Activated naive CD4-positive, alpha-beta T cell treated with anti-CD3 and anti-CD28 coated beads, Interleukin-2, amount 50 U/mL, for 24 hours (primary cell): ENCODE results near the gene SYTL3.

Source experiments
- H3K27ac Mint-ChIP-seq: one replicate; pipeline ENCODE4 v1.8.0; 2021; ENCODE audit warnings: mild to moderate bottlenecking, mixed read lengths
- H3K27me3 Mint-ChIP-seq: one replicate; pipeline ENCODE4 v1.8.0; 2021; ENCODE audit warnings: mixed read lengths
- H3K36me3 Mint-ChIP-seq: one replicate; pipeline ENCODE4 v1.8.0; 2021; ENCODE audit warnings: mixed read lengths
- H3K4me1 Mint-ChIP-seq: one replicate; pipeline ENCODE4 v1.8.0; 2021; ENCODE audit warnings: mixed read lengths
- H3K4me3 Mint-ChIP-seq: one replicate; pipeline ENCODE4 v1.8.0; 2021; ENCODE audit warnings: mild to moderate bottlenecking, mixed read lengths
- H3K9me3 Mint-ChIP-seq: one replicate; pipeline ENCODE4 v1.8.0; 2021; ENCODE audit warnings: mixed read lengths

The SYTL3 gene

DNA sequence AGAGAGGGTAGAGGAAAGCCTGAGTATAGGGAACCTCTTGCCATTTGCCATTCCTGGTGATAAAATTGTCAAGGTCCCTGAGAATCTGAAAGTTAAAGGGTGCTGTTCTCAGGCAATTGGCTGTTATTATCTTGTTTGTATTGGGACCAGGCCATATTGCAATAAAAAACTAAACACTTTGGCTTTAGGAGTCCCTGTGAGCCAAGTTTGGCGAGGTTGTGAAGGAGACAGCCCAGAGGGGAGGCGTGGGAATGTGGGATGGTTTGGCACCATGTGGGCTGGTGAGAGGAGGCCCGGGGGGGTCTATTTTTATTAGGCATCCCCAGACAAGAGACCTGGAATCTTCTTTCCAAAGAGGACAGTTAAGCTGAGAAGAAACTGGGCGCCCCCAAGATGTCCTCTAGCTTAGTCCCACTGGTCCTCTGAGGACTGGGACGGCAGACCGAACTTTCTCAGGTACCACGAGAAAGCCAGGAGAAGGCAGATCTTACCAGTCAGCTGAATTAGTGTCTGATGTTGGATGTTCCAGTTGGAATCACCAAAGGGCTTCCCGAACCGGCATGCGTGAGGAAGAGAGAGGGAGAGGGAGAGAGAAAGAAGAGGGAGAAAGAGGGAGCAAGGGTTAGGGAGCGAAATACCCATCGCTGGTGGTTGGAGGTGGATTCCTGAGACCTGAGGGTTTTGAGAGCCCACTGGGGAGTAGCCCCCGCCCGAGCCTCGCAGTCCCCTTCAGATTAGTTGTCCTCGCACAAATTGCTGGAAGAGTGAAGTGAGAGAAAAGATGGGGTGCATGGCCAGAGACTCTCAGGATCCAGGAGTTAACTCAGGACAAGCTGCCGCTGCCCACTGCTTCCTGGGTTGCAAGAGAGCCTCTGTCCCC, 29.7 kb upstream of the SYTL3 start:
- Mint-ChIP-seq H3K4me3 (no peak overlapping the region), H3K9me3 (no peaks in the 10 kb centered on the region), H3K27me3 (no peaks in the 10 kb centered on the region), H3K4me1 (peaks cover 17% of the 10 kb centered on the region), H3K27ac (peak overlapping the region; percentile 65), H3K36me3 (peaks cover 21% of the 10 kb centered on the region)

DNA sequence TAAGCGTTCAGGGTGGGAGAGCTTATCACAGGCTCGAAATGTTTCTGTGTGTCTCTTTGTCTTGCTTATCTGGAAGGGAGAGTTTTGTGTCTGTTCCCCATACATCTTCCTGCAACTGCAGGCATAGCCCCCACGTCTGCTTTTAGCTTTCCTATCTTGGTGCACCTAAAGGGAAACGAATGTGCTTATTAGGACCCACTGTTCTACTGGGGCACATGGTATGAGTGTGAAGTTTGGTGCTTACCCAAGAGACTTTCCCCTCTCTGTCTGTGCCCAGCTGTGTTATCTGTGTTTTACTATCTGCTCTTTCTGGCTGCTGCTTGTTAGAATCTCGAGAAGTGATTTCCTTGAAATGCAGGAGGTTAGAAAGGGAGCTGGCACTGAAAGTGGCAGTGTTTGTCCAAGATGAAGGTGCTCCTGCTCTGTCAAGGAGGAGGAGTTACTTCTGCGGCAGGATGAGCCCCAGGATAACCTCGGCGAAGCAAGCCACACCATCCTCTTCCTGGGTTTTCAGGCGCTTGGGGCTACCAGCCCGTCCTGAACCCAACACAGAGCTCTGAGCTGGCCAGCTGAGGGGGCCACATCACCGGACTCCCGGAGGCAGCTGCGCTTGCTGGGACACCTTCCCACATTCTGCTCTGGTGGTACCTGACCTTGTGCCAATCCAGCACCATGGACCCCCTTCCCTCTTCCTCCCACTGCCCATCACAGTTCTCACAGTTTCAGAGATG, 28.7 kb upstream of the SYTL3 start:
- H3K36me3 Mint-ChIP-seq, result peaks cover 23% of the 10 kb centered on the region
- H3K4me1 Mint-ChIP-seq, result peaks cover 18% of the 10 kb centered on the region
- H3K4me3 Mint-ChIP-seq, result no peak overlapping the region
- H3K27ac Mint-ChIP-seq, result no peak overlapping the region
- no peaks in the 10 kb centered on the region for H3K27me3 Mint-ChIP-seq
- H3K9me3 Mint-ChIP-seq, result no peaks in the 10 kb centered on the region

DNA sequence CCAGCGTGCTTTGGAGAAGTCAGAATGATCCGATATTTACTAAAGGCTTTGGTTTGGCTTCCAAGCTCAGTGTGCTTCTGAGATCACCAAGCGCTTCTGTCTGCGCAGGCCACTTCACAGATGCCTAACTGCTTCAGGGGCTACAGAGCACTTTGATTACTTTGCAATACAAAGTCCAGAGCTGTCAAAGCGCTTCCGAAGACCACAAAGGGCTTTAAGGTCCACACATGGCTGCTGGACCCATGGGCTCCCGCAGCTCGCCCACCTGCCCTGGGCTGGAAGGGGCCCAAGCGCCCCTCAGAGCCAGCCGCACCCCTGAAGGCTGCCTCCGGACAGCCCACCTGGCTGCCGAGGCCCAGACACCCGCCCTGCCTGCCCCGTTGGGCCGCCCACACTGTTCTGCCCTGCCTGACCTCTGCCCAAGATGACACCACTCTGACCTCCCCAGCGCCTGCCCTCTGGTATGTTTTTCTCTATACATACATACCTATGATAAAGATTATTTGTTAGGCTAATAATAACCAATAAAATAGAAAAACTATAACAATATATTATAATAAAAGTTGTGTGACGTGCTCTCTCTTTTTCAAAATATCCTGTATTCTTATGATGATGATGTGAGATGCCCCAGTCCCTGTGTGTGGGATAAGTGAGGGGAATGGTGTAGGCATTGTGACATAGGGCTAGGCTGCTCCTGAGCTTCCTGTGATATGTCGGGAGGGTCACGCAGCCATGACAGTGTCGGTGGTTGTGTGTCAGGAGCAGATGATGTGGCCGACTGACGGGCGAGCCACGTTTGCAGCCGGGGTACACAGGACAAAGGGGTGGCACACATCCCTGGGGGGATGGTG, 27.9 kb upstream of the SYTL3 start:
- peaks cover 25% of the 10 kb centered on the region for H3K36me3 Mint-ChIP-seq
- H3K9me3 Mint-ChIP-seq, result no peaks in the 10 kb centered on the region
- no peak overlapping the region for H3K4me3 Mint-ChIP-seq
- H3K27me3 Mint-ChIP-seq, result no peaks in the 10 kb centered on the region
- H3K27ac Mint-ChIP-seq, result no peak overlapping the region
- peaks cover 16% of the 10 kb centered on the region for H3K4me1 Mint-ChIP-seq

DNA sequence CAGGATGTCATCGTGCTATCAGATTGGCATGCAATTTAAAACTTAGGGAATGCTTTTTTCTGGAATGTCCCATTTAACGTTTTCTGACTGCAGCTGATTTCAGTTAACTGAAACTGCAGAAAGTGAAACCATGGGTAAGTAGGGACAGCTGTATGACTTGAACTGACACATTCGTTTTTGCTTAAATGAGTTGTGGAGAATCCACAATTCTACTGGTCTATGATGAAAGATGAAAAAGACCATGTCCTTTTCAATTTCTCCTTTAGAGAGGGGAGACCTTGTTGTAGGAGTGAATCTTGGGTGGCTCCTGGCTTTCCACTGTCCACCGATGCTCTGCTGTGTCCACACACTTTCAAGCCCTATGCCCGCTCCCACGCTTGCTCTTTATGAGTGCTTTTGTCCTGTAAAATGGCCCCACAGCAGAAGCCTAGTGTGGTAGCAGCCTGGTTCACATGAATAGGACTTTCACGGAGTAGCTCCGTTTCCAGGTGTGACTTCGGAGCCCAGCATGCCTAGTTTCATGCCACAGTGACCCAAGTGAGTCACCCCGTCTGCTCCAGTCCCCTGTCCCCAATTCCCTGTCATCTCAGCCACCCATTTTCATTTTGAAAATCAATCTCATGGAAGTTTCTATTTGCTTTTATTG, 27.2 kb upstream of the SYTL3 start:
- Mint-ChIP-seq H3K4me1 (peaks cover 13% of the 10 kb centered on the region), H3K27ac (no peak overlapping the region), H3K9me3 (no peaks in the 10 kb centered on the region), H3K4me3 (no peak overlapping the region), H3K36me3 (peaks cover 21% of the 10 kb centered on the region), H3K27me3 (no peaks in the 10 kb centered on the region)

DNA sequence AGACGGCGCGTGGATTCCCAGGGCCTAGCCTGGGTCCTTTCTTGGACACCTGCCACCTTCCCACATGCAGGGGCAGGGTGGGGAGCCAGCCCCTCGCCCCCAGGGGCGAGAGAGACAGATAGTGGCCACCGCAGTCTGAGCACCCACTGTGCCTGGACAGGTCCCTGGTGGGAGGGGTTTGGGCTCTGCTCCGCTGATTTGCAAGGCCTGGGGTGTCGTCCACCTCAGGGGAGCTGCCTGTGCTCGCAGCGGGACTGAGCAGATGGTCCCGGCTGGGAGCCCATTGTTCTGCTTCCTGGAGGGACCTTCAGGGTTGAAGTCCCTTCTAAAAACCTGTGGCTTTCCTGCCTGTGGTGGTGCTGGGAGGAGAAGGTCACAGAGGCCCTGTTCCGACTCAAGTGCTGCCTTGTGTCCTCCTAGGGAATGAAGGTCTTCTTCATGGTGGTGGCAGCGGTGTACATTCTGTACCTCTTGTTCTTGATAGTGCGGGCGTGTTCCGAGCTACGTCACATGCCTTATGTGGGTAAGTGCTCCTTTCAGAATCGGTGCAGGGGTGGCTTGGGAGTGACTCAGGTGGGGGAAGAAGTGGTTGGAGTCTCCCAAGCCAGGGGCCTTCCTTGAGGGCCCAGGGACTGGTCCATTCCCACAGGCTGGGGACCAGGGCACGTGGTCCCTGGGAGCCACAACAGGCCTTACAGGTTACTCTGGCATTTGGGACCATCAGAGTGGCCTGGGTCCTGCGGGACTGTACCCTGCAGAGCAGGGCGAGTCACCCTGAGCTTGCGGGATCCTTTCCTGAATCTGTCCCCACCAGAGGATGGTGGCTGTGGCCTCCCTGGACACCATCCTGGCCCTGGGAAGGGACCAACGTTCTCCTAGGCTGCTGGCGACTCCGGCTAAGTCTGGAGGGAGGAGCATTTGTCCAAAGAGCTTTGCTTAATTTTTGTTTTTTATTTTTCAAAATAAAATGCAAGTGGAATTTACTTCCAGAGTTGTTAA, 24.9 kb upstream of the SYTL3 start:
- Mint-ChIP-seq H3K27ac (peak overlapping the region; percentile 72), H3K36me3 (peaks cover 18% of the 10 kb centered on the region)

DNA sequence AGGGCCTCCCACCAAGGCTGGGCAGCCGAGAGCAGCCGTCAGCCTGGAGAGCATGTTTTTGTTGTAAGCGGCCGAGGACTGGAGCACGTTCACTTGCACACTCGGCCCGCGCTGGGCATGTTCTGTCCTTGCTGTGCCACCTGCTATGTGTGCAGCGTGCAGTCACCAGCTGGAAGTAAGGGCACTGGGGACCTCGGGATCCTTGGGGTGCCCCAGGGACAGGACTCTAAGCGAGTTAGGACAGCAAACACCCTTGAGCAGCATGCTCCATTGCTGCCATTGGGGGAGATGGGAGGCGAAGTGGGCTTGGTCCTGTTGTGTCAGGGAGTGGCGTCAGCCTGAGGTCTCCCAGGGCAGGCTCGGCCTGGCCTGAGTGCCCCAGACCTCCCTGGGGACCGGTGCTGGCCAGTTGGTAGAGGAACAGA, 24.0 kb upstream of the SYTL3 start:
- no peaks in the 10 kb centered on the region for H3K27me3 Mint-ChIP-seq
- H3K4me1 Mint-ChIP-seq, result peaks cover 18% of the 10 kb centered on the region
- peak overlapping the region; percentile 91 for H3K27ac Mint-ChIP-seq
- H3K4me3 Mint-ChIP-seq, result no peak overlapping the region
- peaks cover 15% of the 10 kb centered on the region for H3K36me3 Mint-ChIP-seq
- H3K9me3 Mint-ChIP-seq, result no peaks in the 10 kb centered on the region

More for the DNA sequence above, 24.9 kb upstream of the SYTL3 start:
- H3K9me3 Mint-ChIP-seq, result no peaks in the 10 kb centered on the region
- peaks cover 20% of the 10 kb centered on the region for H3K4me1 Mint-ChIP-seq
- H3K4me3 Mint-ChIP-seq, result no peak overlapping the region
- no peaks in the 10 kb centered on the region for H3K27me3 Mint-ChIP-seq

DNA sequence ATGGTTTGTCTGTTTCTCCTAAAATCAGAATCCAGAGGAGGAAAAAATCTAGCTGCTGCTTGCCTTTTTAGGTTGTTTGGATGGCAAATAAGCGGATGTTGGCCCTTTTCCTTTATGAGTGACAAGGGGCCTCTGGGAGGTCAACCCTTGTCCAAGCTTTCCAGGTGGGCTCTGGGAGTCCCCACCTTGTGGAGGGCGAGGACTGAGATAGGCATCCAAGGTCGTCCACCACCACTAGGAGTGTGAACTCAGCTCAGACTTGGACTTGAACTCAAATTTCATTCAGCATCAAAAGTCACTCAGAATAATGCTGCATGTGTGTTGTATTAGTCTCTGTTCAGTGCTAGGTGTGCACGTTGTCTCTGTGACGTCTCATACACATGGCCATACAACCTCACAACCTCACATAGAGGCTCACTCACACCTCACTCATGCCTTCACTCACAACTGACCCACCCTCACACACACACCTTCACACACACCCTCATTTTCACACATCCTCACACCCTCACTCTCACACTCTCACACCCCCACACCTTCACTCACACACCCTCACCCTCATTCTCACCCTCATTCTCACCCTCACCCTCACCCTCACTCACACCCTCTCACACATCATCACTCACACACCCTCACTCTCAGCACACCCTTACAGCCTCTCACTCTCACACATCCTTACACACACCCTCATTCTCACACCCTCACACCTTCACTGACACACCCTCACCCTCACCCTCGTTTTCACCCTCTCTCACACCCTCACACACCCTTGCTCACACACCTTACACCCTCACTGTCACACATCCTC, 23.3 kb upstream of the SYTL3 start:
- Mint-ChIP-seq H3K27me3 (no peaks in the 10 kb centered on the region), H3K9me3 (no peaks in the 10 kb centered on the region), H3K36me3 (peaks cover 15% of the 10 kb centered on the region), H3K4me1 (peaks cover 23% of the 10 kb centered on the region), H3K27ac (peak overlapping the region; percentile 47), H3K4me3 (no peak overlapping the region)

DNA sequence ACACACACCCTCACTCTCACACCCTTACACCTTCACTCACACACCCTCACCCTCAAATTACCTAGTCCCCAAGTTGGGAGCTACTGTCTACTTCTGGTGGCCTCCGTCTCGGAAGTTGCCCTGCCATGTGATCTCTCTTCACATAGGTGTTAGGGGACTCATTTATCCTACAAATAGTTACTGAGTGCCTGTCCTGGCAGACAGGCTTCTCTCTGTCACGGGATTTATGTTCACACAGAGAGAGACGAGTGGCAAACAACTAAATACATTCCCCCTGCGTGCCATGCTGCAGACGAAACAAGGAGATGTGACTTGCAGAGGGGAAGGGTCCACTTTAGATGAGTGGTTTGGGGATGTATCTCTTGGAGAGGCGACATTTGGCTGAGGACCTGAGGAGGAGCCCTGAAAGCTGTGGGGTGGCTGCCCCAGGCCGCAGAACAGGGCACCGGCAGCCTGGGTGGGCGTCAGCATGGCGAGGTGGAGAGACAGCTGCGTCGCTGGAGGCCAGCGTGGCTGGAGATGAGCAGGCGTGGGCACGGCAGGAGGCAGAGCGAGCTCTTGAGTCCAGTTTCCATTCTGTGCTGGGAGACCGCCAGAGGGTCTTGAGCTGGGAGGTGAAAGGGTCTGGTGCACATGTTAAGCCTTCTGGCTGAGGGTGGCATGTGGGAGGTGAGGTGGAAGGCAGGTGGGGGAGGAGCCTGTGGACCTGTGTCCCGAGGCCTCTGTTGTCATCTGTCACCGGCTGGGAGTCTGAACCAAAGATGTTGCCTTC, 22.5 kb upstream of the SYTL3 start:
- H3K27ac Mint-ChIP-seq, result no peak overlapping the region
- peaks cover 15% of the 10 kb centered on the region for H3K36me3 Mint-ChIP-seq
- H3K4me1 Mint-ChIP-seq, result peaks cover 25% of the 10 kb centered on the region

DNA sequence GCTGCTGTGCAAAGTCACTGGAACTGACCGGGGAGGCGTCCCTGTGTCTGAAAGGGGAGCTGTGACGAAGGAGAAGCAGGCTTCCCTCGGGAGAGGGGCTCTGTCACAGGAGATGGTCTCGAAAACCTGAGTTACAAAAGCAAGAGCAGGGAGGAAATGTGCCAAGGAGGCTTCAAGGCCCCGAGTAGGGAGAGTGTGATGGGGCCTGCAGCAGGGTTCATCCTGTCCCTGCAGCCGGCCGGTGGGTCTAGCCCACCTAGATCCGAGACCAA, 22.0 kb upstream of the SYTL3 start:
- no peaks in the 10 kb centered on the region for H3K27me3 Mint-ChIP-seq
- no peak overlapping the region for H3K4me3 Mint-ChIP-seq
- no peaks in the 10 kb centered on the region for H3K9me3 Mint-ChIP-seq
- H3K27ac Mint-ChIP-seq, result no peak overlapping the region
- H3K4me1 Mint-ChIP-seq, result peaks cover 25% of the 10 kb centered on the region
- H3K36me3 Mint-ChIP-seq, result peaks cover 15% of the 10 kb centered on the region

More for the DNA sequence above, 22.5 kb upstream of the SYTL3 start:
- H3K9me3 Mint-ChIP-seq, result no peaks in the 10 kb centered on the region
- H3K27me3 Mint-ChIP-seq, result no peaks in the 10 kb centered on the region
- no peak overlapping the region for H3K4me3 Mint-ChIP-seq

DNA sequence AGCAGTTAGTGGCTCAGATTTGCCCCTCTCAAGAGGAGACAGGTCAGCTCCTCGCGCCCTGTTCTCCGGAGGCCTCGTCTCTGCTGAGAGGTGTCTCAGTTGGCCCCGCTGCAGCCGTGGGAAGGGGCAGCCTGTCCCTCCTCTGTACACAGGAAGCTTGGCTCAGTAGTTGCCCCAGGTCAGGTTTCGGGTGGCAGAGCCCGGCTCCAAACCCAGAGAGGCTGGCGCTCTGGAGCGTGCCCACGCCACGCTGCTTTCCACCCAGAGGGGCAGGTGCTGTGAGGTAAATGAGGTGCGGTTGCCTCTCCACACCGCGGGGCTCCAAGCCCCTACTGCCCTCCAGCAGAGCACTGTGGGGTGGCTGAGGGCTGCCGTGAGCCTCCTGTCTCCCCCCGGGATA, 21.3 kb upstream of the SYTL3 start:
- H3K4me1 Mint-ChIP-seq, result peaks cover 25% of the 10 kb centered on the region
- no peaks in the 10 kb centered on the region for H3K9me3 Mint-ChIP-seq
- H3K36me3 Mint-ChIP-seq, result peaks cover 20% of the 10 kb centered on the region
- H3K4me3 Mint-ChIP-seq, result no peak overlapping the region
- no peaks in the 10 kb centered on the region for H3K27me3 Mint-ChIP-seq
- no peak overlapping the region for H3K27ac Mint-ChIP-seq

DNA sequence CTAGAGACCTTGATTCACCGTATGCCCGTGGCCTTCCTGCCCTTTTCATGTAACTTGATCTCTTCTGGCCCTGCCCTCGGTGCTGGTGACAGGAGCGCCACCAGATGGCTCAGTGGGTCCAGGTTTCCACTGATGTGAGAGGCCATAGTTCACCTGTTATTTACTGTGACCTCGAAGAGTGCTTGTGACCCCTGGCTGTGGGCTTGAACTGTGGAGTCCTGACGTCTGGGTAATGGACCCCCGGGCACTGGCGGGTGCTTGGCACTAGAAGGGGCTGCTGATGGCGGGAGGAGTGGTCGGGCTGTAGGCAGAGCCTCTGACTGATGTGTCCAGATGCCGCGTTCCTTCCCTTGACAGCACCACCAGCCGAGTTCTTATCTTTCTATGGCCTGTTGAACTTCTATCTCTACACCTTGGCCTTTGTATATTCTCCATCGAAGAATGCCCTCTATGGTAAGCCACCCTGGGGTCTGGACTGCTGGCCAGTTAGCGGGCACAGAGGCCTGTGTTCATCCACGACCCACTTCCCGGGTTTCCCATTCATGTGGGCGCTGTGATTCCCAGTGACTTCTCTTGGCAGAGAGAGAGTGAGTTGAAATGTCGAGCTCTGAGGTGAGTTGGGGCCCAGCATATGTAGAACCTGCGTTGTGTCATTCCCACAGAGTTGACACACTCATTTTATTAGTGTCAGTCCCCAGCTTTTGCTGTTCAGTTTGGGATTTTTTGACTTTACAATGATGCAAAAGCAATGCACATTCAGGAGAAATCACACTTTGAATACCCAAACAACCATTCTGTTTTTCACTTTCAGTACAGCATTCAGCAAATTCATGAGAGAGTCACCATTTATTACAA, 20.3 kb upstream of the SYTL3 start:
- H3K9me3 Mint-ChIP-seq, result no peaks in the 10 kb centered on the region
- peak overlapping the region; percentile 38 for H3K27ac Mint-ChIP-seq
- H3K36me3 Mint-ChIP-seq, result peaks cover 20% of the 10 kb centered on the region
- H3K4me1 Mint-ChIP-seq, result peaks cover 27% of the 10 kb centered on the region
- H3K4me3 Mint-ChIP-seq, result no peak overlapping the region
- H3K27me3 Mint-ChIP-seq, result no peaks in the 10 kb centered on the region

DNA sequence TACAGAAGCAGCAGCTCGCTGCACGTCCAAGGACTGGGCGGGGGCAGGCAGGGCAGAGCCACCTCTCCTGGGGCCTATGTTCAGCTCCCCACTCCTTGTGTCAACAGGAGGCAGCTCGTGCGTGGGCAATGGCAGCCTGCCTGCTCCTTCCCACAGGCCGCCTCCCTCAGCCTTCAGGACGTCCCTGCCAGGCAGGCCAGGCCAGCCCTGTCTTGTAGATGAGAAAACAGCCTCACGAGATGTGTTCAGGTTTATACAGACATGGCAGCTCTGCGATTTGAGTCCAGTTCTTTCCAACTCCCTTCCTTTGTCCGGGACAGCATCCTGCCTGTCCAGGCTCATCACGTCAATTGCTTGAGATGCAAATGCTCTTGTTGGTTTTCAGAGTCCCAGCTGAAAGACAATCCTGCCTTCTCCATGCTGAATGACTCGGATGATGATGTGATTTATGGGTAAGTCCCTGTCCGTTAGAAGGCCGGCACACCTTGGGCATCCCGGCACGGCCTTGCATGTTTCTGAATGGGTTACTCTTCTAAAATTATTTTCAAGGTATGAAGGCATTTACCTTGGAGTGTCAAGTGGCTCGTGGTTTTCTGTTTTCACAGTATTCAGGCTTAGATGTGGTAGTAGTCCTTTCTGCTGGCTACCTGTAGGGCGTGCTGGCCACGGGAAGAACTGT, 18.8 kb upstream of the SYTL3 start:
- H3K9me3 Mint-ChIP-seq, result no peaks in the 10 kb centered on the region
- H3K36me3 Mint-ChIP-seq, result peaks cover 16% of the 10 kb centered on the region
- H3K27me3 Mint-ChIP-seq, result no peaks in the 10 kb centered on the region
- peaks cover 38% of the 10 kb centered on the region for H3K4me1 Mint-ChIP-seq
- no peak overlapping the region for H3K4me3 Mint-ChIP-seq
- peak overlapping the region; percentile 53 for H3K27ac Mint-ChIP-seq
